HG02623 (cell line): ENCODE data around the gene OGT.
"Not testable (repeated sequence)": the region's sequence is repeated elsewhere in the genome, so short reads cannot be mapped to it uniquely, and the experiment has no call there.

Experiments
- ATAC-seq: cut with Tn5 transposase; IDR thresholded peaks from one replicate; pipeline ENCODE4 v1.9.1; 2021; ENCODE audit warnings: moderate library complexity; ENCODE audit not compliant: unreplicated experiment

OGT gene

DNA sequence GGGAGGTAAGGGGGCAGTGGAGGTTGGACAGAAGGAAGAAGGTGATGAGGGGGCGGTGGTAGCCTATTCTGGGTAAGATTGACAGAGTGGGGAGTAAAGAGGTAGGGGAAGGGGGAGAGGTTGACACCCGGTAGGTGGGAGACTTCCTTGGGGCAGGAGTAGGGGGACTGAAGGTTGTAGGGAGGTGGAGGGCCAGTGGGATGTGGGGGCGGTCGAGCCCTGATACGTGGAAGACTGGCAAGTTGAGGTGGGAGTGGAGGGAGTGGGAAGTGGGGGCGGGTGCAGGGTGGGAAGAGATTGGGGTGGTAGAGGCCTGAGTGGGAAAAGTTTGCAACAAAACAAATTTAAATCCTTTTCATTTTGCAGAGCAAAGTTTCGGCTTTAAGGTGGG, 47.1 kb downstream of the OGT start:
- ATAC-seq: no peak

DNA sequence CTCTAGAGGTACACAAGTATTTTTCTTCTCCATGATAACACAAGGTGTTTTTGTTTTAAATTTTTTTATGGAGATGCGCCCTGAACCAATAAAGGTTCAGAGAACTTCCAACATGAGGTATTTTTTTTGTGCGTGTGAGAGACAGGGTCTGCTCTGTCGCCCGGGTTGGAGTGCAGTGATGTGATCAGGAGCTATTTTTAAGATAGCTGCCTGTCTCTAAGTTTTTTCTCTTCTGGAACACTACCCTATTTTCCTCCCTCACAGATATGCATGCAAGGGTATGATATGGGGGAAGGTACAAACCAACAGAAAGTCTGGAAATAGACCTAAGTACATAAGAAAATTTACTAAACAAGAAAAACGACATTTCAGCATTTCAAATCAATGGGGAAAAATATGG, 48.3 kb downstream of the OGT start:
- no peak for ATAC-seq

DNA sequence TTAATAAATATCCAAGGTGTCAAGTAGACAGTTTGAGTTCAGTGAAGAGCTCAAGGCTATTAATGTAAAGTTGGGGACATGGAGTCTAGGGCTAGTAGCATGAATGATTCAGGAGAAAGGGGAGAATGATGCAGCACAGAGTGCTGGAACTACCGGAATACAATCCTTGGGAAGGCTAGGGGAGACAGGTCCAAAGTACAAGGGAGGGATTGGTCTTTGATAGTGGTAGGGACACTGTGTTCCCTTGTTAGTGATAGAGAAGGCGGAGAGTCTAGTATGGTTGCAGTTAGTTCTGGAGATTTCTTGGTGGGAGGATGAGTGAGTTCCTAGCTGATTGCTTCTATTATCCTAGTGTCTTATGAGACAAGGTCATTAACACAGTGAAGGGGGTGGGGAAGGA, 54.0 kb downstream of the OGT start:
- ATAC-seq: no peak

DNA sequence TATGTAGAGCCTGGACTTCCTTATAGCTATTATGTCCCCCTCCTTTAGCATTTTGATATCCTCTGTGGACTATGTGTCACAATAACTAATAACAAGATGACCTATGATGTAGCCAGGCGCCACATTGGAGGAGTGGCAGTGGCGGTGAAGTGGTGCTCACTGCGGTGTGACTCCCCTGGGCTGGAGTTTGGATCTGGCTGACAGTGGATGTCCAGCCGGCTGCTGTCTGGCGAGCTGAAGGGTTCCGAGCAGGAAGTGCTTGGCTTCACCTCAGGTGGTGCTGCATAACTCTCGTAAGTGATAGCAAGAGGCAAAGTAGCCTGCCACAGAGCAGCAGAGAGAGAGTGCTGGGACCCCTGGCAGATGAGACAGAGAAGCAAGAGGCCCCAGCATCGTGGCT, 60.3 kb downstream of the OGT start:
- not testable (repeated sequence) for ATAC-seq

DNA sequence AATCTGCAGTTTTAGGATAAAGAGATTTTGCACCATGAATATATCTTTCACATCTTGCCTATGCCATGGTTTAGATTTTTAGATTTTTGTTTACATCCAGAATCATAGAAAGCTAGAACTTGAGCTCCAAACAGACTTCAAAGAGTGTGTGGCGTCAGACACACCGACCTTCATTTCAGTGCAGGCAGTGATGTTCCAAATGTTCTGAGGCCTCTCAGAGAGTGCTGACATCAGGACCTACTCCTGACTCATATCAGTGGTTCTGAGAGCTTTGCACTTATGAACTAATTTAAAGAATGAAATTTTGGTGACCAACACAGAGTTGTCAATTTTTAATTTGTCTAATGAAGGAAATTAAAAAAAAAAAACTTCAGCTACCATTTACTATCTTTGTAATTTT, 67.1 kb downstream of the OGT start:
- no peak for ATAC-seq

DNA sequence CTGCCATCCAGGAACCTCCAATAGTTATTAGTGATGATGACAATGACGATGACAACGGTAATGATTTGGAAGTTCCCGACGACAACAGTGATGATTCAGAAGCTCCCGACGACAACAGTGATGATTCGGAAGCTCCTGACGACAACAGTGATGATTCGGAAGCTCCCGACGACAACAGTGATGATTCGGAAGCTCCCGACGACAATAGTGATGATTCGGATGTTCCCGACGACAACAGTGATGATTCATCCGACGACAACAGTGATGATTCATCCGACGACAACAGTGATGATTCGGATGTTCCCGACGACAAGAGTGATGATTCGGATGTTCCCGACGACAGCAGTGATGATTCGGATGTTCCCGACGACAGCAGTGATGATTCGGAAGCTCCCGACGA, 70.7 kb downstream of the OGT start:
- ATAC-seq: no peak

DNA sequence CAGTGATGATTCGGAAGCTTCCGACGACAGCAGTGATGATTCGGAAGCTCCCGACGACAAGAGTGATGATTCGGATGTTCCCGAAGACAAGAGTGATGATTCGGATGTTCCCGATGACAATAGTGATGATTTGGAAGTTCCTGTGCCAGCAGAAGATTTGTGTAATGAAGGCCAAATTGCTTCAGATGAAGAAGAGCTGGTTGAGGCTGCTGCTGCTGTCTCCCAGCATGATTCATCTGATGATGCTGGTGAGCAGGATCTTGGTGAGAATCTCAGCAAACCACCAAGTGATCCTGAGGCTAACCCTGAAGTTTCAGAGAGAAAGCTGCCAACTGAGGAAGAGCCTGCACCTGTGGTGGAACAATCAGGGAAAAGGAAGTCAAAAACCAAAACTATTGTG, 71.2 kb downstream of the OGT start:
- ATAC-seq: no peak

DNA sequence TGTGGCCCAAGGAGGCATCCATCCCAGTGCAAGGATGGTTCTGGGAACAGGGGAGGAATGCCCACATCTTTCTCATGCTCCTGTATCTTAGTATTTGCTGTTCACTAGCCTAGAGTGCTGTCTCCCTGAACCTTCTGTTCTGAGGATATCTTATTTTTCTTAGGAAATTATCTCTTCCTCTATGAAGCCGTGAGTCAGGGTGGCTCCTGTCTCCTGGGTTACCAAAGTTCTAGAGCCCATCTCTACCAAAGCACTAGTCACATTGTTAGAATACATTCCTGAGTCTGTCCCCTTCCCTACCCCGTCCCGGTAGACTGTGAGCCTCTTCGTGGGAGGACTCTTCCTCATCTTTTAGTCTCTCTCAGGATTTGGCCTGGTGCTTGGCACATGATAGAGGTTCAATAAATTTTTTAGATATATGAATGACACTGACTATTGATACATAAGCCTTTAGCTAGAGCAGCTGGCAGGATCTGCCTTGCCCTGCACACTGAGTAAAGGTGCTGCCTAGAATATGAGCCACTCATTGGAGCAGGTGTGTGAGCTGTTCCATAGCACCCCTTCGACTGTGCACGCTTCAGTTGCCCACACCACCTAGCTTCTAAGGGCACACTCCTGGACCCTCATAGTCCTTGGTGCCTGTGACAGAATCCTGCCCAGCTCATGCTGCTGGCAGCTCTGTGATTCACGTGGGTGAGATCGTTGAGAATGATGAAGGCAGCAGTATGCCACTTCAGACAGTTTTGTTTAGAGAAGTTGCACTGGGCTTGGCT, 72.1 kb downstream of the OGT start:
- ATAC-seq: no peak

DNA sequence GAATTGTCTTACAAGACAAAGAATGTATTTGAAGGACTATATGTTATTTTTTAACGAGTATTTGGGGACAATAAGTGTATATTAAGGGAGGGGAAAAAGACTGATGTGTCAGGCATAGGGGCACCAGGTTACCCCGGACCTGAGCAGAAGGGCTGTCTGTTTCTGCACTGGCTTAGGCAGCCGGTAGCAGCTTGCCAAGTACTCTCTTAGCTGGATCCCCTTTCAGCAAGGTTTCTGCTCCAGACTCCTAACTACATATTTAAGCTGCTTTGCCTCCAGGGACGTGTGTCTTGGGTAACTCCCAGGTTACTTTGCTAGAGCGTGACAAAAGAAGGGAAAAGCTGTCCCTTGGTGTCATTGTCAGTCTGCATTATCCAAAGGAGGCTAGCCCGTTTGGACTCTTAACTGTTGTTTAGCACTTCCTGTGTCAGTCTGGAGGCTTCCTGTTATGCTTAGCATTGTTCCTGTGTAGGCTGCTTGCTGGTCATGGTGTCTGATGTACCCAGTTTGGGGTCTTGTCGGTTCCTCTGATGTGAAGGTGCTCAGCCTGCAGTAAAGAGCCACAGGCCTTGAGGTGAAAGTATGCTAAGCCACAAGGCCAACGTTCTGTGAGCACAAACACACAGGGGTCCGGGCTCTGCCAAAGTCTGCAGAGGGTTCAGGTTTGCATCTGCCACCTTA, 73.8 kb downstream of the OGT start:
- no peak for ATAC-seq

DNA sequence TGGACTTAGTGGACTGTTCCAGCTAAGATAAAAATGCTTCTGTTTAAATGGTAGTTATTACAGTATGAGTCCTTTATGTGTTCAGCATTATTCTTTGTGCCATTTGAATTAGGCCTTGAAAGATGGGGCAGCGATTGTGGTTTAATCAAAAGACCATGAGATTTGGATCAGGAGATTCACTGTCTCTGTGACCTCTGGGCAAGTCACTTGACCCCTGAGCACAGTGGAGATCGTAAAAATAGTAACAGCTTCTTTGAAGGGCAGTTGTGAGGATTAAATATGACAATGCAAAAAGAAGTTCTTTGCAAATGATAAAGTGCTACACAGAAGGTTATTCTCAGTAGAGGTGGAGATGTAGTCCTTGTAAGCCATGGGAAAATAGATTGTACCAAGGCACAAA, 74.6 kb downstream of the OGT start:
- ATAC-seq: no peak

DNA sequence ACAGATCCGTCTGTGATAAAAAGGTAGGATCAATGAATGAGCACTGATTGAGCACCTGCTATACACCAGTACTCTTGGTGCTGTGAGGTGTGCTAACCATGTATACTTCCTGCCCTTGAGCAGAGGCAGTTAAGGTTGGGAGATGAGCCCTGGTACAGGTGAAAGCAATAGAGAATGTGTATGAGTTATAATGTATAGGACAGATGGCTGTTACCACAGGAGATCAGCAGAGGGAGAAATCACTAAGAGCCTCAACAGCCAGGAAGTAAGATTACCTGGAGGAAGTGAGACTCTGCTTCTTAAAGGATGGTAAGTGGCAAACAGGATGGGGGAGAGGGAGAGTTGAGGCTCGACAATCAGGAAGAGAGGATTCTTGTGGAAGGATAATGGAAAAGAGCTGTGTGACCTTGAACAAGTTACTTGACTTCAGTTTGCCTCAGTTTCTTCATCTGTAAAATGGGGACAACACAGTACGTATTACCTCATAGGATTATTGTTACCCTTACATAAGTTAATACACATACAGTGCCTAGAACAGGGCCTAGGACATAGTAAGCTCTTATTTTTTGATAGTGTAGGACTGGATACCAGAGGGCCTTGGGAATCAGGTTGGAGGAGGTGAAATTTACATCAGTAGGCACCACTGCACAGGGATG, 76.3 kb downstream of the OGT start:
- ATAC-seq: no peak

DNA sequence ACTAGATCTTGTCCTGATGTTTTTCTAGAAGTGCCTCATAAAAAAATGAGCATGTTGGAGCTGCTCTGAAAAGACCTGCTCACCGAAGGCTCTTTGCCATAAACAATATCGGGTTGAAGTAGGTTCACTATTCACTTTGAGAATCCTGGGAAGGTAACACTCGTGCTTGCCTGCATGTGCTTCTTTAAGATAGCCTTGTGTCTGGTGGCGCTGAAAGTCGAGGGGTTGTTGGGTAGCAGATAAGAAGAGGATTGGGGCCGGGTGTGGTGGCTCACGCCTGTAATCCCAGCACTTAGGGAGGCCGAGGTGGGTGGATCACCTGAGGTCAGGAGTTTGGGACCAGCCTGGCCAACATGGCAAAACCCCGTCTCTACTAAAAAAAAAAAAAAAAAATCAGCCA, 78.8 kb downstream of the OGT start:
- not testable (repeated sequence) for ATAC-seq

DNA sequence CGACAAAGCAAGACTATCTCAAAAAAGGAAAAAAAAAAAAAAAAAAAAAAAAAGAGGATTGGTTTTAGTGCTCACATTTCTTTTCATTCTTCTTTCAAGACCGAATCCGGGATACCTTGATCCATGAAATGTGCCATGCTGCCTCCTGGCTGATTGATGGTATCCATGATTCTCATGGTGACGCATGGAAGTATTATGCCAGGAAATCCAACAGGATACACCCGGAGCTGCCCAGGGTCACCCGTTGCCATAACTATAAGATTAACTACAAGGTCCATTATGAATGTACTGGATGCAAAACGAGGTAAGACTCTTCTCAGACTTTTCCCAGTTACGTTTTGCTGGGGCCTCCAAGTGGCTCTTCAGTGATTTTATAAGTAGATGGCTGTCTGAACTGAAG, 79.4 kb downstream of the OGT start:
- ATAC-seq: no peak

DNA sequence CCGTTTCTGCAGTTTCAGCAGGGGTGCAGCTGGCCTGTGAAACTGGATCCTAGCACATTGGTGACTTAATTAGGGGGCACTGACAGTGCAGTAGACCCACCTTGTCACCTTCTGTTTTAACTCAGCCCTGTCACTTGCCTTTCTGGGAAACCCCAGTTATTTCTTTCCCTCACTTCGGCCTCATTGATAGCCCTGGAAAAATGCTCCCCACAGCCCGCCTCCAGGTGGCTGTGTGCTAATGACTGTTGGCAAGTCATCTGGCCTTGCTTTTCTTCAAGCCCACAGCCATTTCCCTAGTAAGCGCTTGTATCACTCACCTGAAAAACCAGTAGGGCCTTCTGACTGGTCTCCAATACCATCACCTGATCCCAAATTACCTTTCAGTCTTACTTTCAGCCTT, 82.2 kb downstream of the OGT start:
- ATAC-seq: no peak

DNA sequence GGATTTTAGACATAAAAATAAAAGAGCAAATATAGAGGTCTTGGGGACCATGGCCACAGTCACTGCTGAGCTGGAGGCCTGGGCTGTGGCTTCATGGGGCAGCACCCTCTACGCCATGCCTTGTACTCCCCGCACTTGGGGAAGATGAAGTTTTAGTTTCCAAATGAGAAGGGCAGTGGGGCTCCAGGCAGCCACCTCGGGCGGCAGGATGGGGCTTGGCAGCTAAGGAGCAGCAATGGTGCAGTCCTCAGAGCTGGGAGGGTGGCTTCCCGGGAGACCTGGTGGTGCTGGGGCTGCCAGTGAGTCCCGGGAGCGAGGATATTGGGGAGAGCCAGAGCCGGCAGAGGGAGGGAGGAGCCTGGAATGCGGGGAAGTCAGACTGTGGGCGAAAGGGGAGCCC, 83.0 kb downstream of the OGT start:
- ATAC-seq: no peak

DNA sequence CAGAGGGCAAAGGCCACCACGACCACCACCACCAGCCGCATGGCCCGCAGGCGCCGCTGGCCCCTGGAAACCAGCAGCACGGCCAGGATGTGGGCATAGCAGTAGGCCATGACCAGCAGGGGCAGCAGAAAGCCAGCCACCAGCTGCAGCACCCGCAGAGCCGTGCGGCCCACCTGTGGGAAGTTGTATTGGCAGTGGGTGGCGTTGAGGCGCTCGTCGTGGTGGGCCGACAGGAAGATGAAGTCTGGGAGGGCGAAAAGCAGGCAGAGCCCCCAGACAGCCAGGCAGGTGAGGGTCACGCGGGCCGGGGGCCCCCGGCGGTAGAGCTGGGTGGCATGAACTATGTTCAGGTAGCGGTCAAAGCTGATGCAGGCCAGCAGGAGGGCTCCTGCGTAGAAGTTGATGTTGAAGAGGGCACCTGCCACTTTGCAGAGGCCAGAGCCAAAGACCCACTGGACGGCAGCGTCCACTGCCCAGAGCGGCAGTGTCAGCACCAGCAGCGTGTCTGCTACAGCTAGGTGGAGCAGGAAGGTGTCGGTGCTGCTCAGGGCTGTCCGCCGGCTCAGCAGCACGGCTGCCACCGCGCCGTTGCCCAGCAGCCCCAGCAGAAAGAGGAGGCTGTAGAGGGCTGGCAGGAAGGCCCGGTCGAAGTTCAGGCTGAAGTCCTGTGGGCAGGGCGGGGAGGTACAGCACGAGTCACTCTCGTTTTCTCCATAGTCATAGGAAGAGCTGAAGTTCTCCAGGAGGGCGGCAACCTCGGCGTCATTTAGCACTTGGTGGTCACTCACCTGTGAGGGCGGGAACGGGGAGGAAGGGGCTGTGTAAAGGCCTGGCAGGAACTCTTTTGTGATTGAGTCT, 84.0 kb downstream of the OGT start:
- no peak for ATAC-seq

DNA sequence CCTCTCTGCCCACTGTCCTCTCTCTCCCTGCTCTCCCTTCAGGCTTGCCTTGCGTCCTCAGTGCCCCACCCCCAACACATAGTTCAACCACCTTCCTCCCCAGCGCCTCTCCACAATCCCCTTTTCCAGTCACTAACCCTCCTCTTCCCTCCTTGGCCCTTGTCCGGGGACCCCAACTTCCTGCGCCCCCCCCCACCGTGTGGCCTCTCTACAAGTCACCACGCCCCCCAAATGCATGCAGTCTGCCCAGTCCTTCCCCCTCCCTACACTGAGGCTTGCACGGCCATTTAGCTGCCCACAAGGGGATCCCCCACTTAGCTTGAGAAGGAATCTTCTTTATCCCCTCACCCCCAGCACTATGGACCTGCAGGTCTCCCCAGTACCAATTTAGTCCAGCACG, 84.8 kb downstream of the OGT start:
- no peak for ATAC-seq

DNA sequence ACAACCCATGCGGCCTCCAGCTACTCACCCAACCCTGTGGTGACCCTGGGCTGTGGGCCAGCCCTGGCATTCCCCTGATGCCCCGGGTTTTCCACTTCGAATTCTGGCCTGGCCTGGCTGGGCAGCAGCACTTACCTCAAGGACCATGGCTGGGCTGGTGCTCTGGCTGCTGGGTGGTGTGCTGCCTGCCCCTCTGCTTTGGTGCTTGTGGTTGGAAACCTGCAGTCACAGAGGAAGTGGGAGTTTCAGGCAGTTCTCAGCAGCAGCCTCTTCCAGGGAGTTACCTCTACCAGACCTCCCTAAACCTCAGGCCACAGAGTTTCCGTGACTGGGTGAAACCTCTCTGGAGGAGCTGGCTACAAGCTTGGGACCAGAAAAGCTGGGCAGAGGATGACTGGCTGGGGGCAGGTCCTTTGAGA, 85.4 kb downstream of the OGT start, which contains the start of gene CXCR3:
TSS of gene CXCR3 (minus strand) at position 209 of the 419 bp plus-strand sequence. CDS start at position 147, 62 bp downstream.
- ATAC-seq: peak; percentile 59

DNA sequence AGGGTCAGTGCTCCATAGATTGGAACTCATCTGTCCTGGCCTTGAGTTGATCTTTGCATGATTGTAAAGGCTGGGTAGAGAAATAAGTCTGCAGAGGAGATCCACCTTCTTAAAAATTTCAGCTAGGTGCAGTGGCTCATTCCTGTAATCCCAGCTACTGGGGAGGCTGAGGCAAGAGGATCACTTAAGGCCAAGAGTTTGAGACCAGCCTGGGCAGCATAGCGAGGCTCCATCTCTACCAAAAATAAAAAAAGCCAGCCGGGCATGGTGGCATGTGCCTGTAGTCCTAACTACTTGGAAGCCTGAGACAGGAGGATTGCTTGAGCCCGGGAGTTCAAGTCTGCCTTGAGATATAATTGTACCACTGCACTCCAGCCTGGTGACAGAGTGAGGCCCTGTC, 85.9 kb downstream of the OGT start:
- no peak for ATAC-seq

DNA sequence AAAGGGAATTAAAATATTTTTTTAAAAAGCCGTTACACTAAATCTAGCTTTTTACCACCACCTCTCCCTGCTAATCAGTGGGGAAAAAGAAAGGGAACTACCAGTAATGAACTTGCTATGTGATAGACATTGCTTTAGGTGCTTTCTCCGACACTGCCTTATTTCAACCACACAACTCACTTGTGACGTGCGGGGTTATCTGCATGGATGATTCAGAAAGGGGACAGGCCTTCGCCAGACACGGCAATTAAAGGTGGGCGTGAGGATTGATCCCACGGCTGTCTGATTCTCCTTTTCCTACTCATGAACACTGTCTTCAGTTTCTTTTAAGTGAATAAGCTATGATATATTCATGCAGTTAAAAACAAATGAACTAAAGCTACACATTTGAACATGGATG, 86.3 kb downstream of the OGT start:
- ATAC-seq: no peak

DNA sequence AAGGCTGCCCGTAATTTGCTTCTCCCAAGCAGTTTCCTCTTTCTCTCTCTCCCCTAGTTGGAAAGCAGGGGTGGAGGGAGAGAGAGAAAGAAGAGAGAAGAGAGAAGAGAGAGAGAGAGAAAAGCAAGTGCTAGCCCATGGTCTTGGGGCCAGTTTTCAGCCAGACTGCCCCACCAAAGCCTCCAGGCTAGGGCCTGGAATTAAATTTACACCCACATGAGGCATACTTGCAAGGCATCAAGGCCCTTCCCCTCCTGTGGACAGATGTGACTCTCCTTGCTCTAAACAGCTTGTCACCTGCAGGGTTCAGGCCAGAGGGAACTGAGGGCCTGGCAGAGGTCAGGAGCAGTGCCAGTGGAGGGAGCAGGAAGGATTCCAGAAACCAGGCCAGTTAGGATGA, 87.1 kb downstream of the OGT start:
- no peak for ATAC-seq
